ENCODE measurements around the gene MT3.

- TF ChIP-seq CTCF (conservative IDR thresholded peaks at IDR 0.05 in 1 of 2, IDR thresholded peaks at IDR 0.05 in 1 of 2; ENCODE audit: extremely low read depth in 1 of 2, insufficient read depth in 1 of 2, low read depth in 1 of 2, low read length in 2 of 2) (no peak), EZH2 (IDR thresholded peaks at IDR 0.05; ENCODE audit: borderline replicate concordance, low read length) (no peak)
Measured at GRCh38 chr16:56558024-56558747, 31.1 kb upstream of the MT3 start.

Data from mammary epithelial cell (primary cell).